Heart left ventricle (tissue), 13 donors: Measurements from ENCODE around the gene PRR9.

Experiments
- CTCF ChIP-seq, 12 donors: fragments of 200-600 bp; sonication (generic) in 4 of 12; IDR thresholded peaks; one replicate each; pipeline versions ENCODE4 v1.5.0 to v1.8.0; 2018 to 2022; ENCODE audit warnings: antibody characterized with exemption in 12 of 12, mild to moderate bottlenecking in 5 of 12
- POLR2A ChIP-seq, 2 donors: fragments of 450-650 bp; IDR thresholded peaks; one replicate each; pipeline ENCODE4 v1.6.1; 2017; ENCODE audit warnings: antibody characterized with exemption in 2 of 2, mild to moderate bottlenecking in 2 of 2, moderate library complexity in 2 of 2
- donor health status: ischemic (EF 13 %, LVEDD 7.1; RV severe dilation, severe dysfunction).
- donor health status: DM: no; HTN: yes; CAD: no.
- donor health status: DM: no; HTN: no; CAD: no.
- donor health status: ischemic (EF 25% LVEDD 6.9; RV normal size, moderate dysfunction).
- donor health status: ischemic (EF 25% LVEDD 5.7; RV mildly dilated, moderate dysfunction).
- donor health status: ischemic (EF 35%, LVEDD 5.7; RV mildly dilated, moderate dysfunction).
- donor health status: nonischemic (EF 11% LVEDD 7.7; RV severe dilation, severe dysfunction).
- donor health status: DM: yes; HTN: yes; CAD: no.
- donor health status: PGD.
- donor health status: ischemic (EF 29% LVEDD 5.4; RV normal size, mild dysfunction).
- donor health status: nonischemic (EF 23%, LVEDD 6.1; RV moderate dilation, normal function).

GRCh38 chr1:153203130-153203529 is 14.3 kb upstream of the PRR9 start, which contains the start of gene LELP1:
- TF ChIP-seq CTCF (IDR thresholded peaks at IDR 0.05) (no peak), POLR2A (IDR thresholded peaks at IDR 0.05) (no peak)
